ENCODE measurements around the gene RDX.

GRCh38 chr11:110297076-110297725, 787 bp upstream of the RDX start:
- TF ChIP-seq CTCF (IDR thresholded peaks at IDR 0.05; ENCODE audit: low read length) (no peak), EZH2phosphoT487 (IDR thresholded peaks at IDR 0.05; ENCODE audit: low read length) (no peak), EZH2 (optimal IDR thresholded peaks at IDR 0.05; ENCODE audit: low read depth, low read length) (no peak)
